ENCODE measurements around the gene MAGEB1. TPM values are rescaled to one million over a fixed set of nuclear protein-coding genes. Genes with fewer than 3 reads are reported as not detected.

MAGEB1 gene, protein sequence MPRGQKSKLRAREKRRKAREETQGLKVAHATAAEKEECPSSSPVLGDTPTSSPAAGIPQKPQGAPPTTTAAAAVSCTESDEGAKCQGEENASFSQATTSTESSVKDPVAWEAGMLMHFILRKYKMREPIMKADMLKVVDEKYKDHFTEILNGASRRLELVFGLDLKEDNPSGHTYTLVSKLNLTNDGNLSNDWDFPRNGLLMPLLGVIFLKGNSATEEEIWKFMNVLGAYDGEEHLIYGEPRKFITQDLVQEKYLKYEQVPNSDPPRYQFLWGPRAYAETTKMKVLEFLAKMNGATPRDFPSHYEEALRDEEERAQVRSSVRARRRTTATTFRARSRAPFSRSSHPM
- total RNA-seq (not detected), polyA plus RNA-seq (ENCODE audit: insufficient read depth in 1 of 8, insufficient read length in 8 of 8, low replicate concordance in 1 of 8) (not detected)
- long read RNA-seq, donor 1: 0 reads
- long read RNA-seq, donor 2: 0 reads
- long read RNA-seq, donor 3: 0 reads
- long read RNA-seq, donor 4: 0 reads
- long read RNA-seq, donor 5: 0 reads
- long read RNA-seq, donor 6: 0 reads
- long read RNA-seq, donor 7: 0 reads
- long read RNA-seq, donor 8: 0 reads
- long read RNA-seq, donor 9: 0 reads
- long read RNA-seq, donor 10: 0 reads
- long read RNA-seq, donor 11: 0 reads

GRCh38 chrX:30246769-30247489 is at the start of gene MAGEB1:
Gene MAGEB1, plus strand, starts transcription at chrX:30247146. Its CDS starts 3,348 bp downstream, at chrX:30250494.
- Histone ChIP-seq H3K4me1 (ENCODE audit: control insufficient read depth, insufficient read depth, low read length) (no peaks in the 10 kb centered on the region), H3K4me3 (ENCODE audit: low read length) (no peak within 1 kb of the TSS), H3K9me3 (replicated peaks; ENCODE audit: control insufficient read depth, low read depth, low read length) (no peaks in the 10 kb centered on the region), H3K27me3 (ENCODE audit: control insufficient read depth, insufficient read depth, low read length) (peaks cover 18% of the 10 kb centered on the region), H3K27ac (ENCODE audit: low read length) (no peak within 1 kb of the TSS), H3K36me3 (ENCODE audit: control insufficient read depth, insufficient read depth, low read length) (no peaks in the 10 kb centered on the region)
- WGBS (ENCODE audit: insufficient coverage): 80% methylated on average over 33 of the region's 38 CpGs
- no peak for DNase-seq

DNA sequence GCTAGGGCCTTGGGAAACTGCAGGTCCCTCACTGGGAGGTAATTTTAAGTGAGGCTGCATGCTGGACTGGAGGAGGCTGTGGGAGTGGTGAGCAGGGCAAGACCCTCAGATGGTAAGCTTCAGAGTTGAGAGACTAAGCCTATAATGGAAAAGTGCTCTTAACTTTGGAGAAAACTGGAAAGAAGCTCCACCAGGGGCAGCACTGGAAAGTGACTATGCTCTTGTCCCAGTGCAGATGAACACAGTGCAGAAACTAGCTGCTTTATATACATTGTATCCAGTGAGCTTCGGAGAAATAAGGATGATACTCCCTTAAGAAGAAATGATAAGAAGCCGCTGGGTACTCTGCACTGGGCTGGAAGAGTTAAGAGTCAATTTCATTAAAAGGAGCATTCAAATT is 34.8 kb upstream of the MAGEB1 start:
- DNase-seq: no peak
- H3K36me3 ChIP-seq (ENCODE audit: control insufficient read depth, insufficient read depth, low read length): no peaks in the 10 kb centered on the region
- H3K27ac ChIP-seq (ENCODE audit: low read length): no peak overlapping the region
- H3K4me3 ChIP-seq (ENCODE audit: low read length): no peak overlapping the region
- 86% methylated on average over 1 of the region's 2 CpGs for WGBS (ENCODE audit: insufficient coverage)
- H3K27me3 ChIP-seq (ENCODE audit: control insufficient read depth, insufficient read depth, low read length): peaks cover 10% of the 10 kb centered on the region
- no peaks in the 10 kb centered on the region for H3K4me1 ChIP-seq (ENCODE audit: control insufficient read depth, insufficient read depth, low read length)
- H3K9me3 ChIP-seq (replicated peaks; ENCODE audit: control insufficient read depth, low read depth, low read length): no peaks in the 10 kb centered on the region

DNA sequence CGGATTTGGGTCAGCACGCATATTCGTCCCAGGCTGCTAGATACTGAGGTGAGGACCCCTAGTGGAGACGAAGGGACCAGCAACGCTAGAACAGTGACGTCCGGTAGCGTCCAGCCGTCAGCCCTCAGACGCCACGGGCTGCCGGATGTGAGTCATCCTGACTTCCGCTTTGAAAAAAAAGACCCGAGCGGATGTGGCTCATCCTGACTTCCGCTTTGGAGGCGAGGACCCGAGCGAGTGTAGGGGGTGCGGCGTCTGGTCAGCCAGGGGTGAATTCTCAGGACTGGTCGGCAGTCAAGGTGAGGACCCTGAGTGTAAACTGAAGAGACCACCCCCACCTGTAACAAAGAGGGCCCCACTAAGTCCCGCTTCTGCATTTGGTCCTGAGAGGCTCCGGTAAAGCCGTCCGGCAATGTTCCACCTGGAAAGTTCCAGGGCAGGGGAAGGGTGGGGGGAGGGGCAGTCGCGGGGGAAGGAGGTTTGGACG is 31.5 kb upstream of the MAGEB1 start, which contains the start of gene MAGEB2:
MAGEB2 (plus strand) TSS at position 207 of the 487 bp plus-strand sequence. CDS start 3,018 bp downstream, outside the sequence.
- 83% methylated on average over 21 of the region's 29 CpGs for WGBS (ENCODE audit: insufficient coverage)
- no peak for DNase-seq
- H3K4me1 ChIP-seq (ENCODE audit: control insufficient read depth, insufficient read depth, low read length): no peaks in the 10 kb centered on the region
- H3K36me3 ChIP-seq (ENCODE audit: control insufficient read depth, insufficient read depth, low read length): no peaks in the 10 kb centered on the region
- H3K9me3 ChIP-seq (replicated peaks; ENCODE audit: control insufficient read depth, low read depth, low read length): no peaks in the 10 kb centered on the region
- no peak within 1 kb of the TSS for H3K4me3 ChIP-seq (ENCODE audit: low read length)
- H3K27me3 ChIP-seq (ENCODE audit: control insufficient read depth, insufficient read depth, low read length): peaks cover 21% of the 10 kb centered on the region
- no peak within 1 kb of the TSS for H3K27ac ChIP-seq (ENCODE audit: low read length)

DNA sequence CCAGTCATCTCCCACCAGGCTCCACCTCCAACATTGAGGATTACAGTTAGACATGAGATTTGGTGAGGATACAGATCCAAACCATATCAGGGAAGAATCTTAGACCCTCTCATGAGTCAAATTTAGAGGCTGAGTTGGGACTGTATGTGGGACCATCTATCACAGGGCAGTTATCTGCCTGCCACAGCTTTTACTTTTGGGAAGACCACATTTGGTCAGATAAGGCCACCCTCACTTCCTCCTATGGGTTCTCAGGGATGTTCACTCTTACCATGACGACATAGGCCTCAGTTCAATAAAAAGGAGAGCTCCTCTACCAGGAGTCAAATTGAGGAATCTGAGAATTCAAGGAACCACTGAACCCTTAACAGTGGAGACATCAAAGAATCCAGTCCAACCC is 29.5 kb upstream of the MAGEB1 start:
- no peak overlapping the region for H3K27ac ChIP-seq (ENCODE audit: low read length)
- no peaks in the 10 kb centered on the region for H3K36me3 ChIP-seq (ENCODE audit: control insufficient read depth, insufficient read depth, low read length)
- H3K27me3 ChIP-seq (ENCODE audit: control insufficient read depth, insufficient read depth, low read length): peaks cover 18% of the 10 kb centered on the region
- no peak overlapping the region for H3K4me3 ChIP-seq (ENCODE audit: low read length)
- no peaks in the 10 kb centered on the region for H3K4me1 ChIP-seq (ENCODE audit: control insufficient read depth, insufficient read depth, low read length)
- no peak for DNase-seq
- no peaks in the 10 kb centered on the region for H3K9me3 ChIP-seq (replicated peaks; ENCODE audit: control insufficient read depth, low read depth, low read length)
- no CpG with 5 or more reads among the region's 1 CpG for WGBS (ENCODE audit: insufficient coverage)

GRCh38 chrX:30219372-30219771 is 27.6 kb upstream of the MAGEB1 start:
- Histone ChIP-seq H3K27me3 (ENCODE audit: control insufficient read depth, insufficient read depth, low read length) (peaks cover 18% of the 10 kb centered on the region), H3K4me3 (ENCODE audit: low read length) (no peak overlapping the region)
- WGBS (ENCODE audit: insufficient coverage): 66% methylated on average over 3 of the region's 4 CpGs

DNA sequence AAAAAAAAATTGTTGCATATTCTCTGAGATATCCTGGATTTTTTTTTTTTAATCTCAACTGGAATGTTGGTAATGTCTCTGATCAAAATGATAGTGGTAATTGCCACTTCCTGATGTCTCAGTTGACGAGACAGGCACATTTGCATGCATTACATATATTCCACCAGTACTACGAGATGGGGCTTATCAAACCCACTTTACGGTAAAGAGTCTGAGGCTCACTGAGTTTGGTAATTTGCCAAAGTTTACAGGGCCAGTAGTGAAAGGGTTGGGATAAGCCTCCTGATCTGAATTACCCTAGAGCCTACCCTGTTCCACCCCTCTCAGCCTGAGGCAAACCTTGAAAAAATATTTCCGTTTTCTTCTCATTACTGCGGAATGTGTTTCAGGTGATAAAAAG is 26.3 kb upstream of the MAGEB1 start:
- DNase-seq: no peak
- H3K4me1 ChIP-seq (ENCODE audit: control insufficient read depth, insufficient read depth, low read length): no peaks in the 10 kb centered on the region
- no peak overlapping the region for H3K27ac ChIP-seq (ENCODE audit: low read length)
- no peak overlapping the region for H3K4me3 ChIP-seq (ENCODE audit: low read length)
- H3K9me3 ChIP-seq (replicated peaks; ENCODE audit: control insufficient read depth, low read depth, low read length): no peaks in the 10 kb centered on the region
- WGBS (ENCODE audit: insufficient coverage): no CpG with 5 or more reads among the region's 5 CpGs
- H3K27me3 ChIP-seq (ENCODE audit: control insufficient read depth, insufficient read depth, low read length): peaks cover 16% of the 10 kb centered on the region
- no peaks in the 10 kb centered on the region for H3K36me3 ChIP-seq (ENCODE audit: control insufficient read depth, insufficient read depth, low read length)

More at GRCh38 chrX:30219372-30219771, 27.6 kb upstream of the MAGEB1 start:
- no peak for DNase-seq
- no peaks in the 10 kb centered on the region for H3K36me3 ChIP-seq (ENCODE audit: control insufficient read depth, insufficient read depth, low read length)
- H3K27ac ChIP-seq (ENCODE audit: low read length): no peak overlapping the region
- H3K9me3 ChIP-seq (replicated peaks; ENCODE audit: control insufficient read depth, low read depth, low read length): no peaks in the 10 kb centered on the region
- H3K4me1 ChIP-seq (ENCODE audit: control insufficient read depth, insufficient read depth, low read length): no peaks in the 10 kb centered on the region

- no peak overlapping the region for H3K27ac ChIP-seq (ENCODE audit: low read length)
- no peak overlapping the region for H3K4me3 ChIP-seq (ENCODE audit: low read length)
- no peaks in the 10 kb centered on the region for H3K9me3 ChIP-seq (replicated peaks; ENCODE audit: control insufficient read depth, low read depth, low read length)
- no peaks in the 10 kb centered on the region for H3K36me3 ChIP-seq (ENCODE audit: control insufficient read depth, insufficient read depth, low read length)
- no CpG with 5 or more reads among the region's 2 CpGs for WGBS (ENCODE audit: insufficient coverage)
- no peaks in the 10 kb centered on the region for H3K4me1 ChIP-seq (ENCODE audit: control insufficient read depth, insufficient read depth, low read length)
- peaks cover 3% of the 10 kb centered on the region for H3K27me3 ChIP-seq (ENCODE audit: control insufficient read depth, insufficient read depth, low read length)
- no peak for DNase-seq
Measured at GRCh38 chrX:30224536-30224935, 22.4 kb upstream of the MAGEB1 start.

GRCh38 chrX:30228526-30228925 is 18.4 kb upstream of the MAGEB1 start:
- WGBS (ENCODE audit: insufficient coverage): 20% methylated on average over 1 of the region's 1 CpG
- H3K4me3 ChIP-seq (ENCODE audit: low read length): no peak overlapping the region
- peaks cover 3% of the 10 kb centered on the region for H3K27me3 ChIP-seq (ENCODE audit: control insufficient read depth, insufficient read depth, low read length)
- no peaks in the 10 kb centered on the region for H3K9me3 ChIP-seq (replicated peaks; ENCODE audit: control insufficient read depth, low read depth, low read length)
- no peak overlapping the region for H3K27ac ChIP-seq (ENCODE audit: low read length)
- H3K4me1 ChIP-seq (ENCODE audit: control insufficient read depth, insufficient read depth, low read length): no peaks in the 10 kb centered on the region
- no peak for DNase-seq
- no peaks in the 10 kb centered on the region for H3K36me3 ChIP-seq (ENCODE audit: control insufficient read depth, insufficient read depth, low read length)

DNA sequence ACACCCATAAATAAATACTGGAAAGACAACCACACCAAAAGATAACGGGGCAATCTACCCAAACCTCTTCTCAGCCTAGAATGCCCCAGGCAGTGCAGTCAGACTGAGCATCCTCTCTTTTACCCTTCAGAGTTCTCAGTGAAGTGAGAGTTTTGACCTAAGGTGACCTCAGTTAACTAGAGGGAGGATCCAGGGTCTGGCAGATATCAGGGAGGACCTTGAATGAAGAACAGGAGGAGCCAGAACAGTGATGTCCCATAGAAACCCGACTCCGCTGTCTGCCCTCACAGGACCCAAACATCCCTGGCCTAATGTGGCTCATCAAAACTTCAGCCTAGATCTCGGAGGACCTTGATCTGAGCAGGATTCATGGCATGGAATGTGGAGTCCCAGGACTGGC is 16.6 kb upstream of the MAGEB1 start, which contains the start of gene MAGEB3:
MAGEB3 (plus strand) TSS at position 263 of the 400 bp plus-strand sequence. CDS start 5,268 bp downstream, outside the sequence.
- DNase-seq: no peak
- Histone ChIP-seq H3K27me3 (ENCODE audit: control insufficient read depth, insufficient read depth, low read length) (peaks cover 6% of the 10 kb centered on the region), H3K27ac (ENCODE audit: low read length) (no peak within 1 kb of the TSS), H3K9me3 (replicated peaks; ENCODE audit: control insufficient read depth, low read depth, low read length) (no peaks in the 10 kb centered on the region), H3K4me3 (ENCODE audit: low read length) (no peak within 1 kb of the TSS), H3K4me1 (ENCODE audit: control insufficient read depth, insufficient read depth, low read length) (no peaks in the 10 kb centered on the region), H3K36me3 (ENCODE audit: control insufficient read depth, insufficient read depth, low read length) (no peaks in the 10 kb centered on the region)
- WGBS (ENCODE audit: insufficient coverage): no CpG with 5 or more reads among the region's 4 CpGs
